WERI-Rb-1 (cell line): ENCODE measurements around the gene SPPL2B.

ENCODE experiments used
- DNase-seq: peaks from one replicate; pipeline ENCODE4 v3.0.0-alpha.2; 2020
- H3K27ac ChIP-seq: fragments of 250-450 bp; sonication (Bioruptor Pico); 2 replicates; pipeline ENCODE4 v1.5.1; 2020; ENCODE audit warnings: mild to moderate bottlenecking, moderate library complexity
- H3K27me3 ChIP-seq: fragments of 250-450 bp; sonication (Bioruptor Pico); 2 replicates; pipeline ENCODE4 v1.5.1; 2021; ENCODE audit warnings: mild to moderate bottlenecking, low read depth, moderate library complexity; ENCODE audit not compliant: insufficient read depth, severe bottlenecking
- H3K36me3 ChIP-seq: fragments of 250-450 bp; sonication (Bioruptor Pico); 2 replicates; pipeline ENCODE4 v1.5.1; 2020; ENCODE audit warnings: mild to moderate bottlenecking, moderate library complexity
- H3K4me3 ChIP-seq: 2 replicates; pipeline ENCODE4 v1.5.1; 2011; ENCODE audit warnings: low read depth, mild to moderate bottlenecking, control low read depth, low read length
- H3K9me3 ChIP-seq: fragments of 250-450 bp; sonication (Bioruptor Pico); 2 replicates; pipeline ENCODE4 v1.5.1; 2021; ENCODE audit warnings: mild to moderate bottlenecking, moderate library complexity; ENCODE audit not compliant: severe bottlenecking
- TF ChIP-seq, protein P1 (sequence below): IDR thresholded peaks from 2 replicates; pipeline ENCODE4 v1.5.1; 2011; ENCODE audit warnings: low read depth, mild to moderate bottlenecking, control low read depth, inconsistent platforms, low read length

The SPPL2B gene

DNA sequence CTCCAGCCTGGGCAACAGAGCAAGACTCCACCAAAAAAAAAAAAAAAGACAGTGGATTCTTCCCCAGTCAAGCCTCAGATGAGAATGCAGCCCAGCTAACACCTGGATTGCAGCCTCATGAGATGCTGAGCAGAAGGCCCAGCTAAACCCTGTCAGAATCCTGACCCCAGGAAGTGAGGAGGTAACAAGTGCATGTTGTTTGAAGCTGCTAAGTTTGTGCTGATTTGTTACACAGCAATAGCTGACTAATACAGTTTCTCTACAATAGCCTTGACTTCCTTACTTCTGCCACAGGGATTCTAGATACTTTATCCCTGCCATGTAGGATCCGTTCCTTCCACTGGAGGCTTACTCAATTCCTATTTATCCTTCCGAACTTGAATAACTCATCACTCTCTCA is 52.1 kb downstream of the SPPL2B start:
- Histone ChIP-seq H3K4me3 (no peak overlapping the region), H3K9me3 (peaks cover 13% of the 10 kb centered on the region), H3K36me3 (no peaks in the 10 kb centered on the region), H3K27me3 (no peaks in the 10 kb centered on the region), H3K27ac (no peak overlapping the region)
- TF ChIP-seq, protein P1, sequence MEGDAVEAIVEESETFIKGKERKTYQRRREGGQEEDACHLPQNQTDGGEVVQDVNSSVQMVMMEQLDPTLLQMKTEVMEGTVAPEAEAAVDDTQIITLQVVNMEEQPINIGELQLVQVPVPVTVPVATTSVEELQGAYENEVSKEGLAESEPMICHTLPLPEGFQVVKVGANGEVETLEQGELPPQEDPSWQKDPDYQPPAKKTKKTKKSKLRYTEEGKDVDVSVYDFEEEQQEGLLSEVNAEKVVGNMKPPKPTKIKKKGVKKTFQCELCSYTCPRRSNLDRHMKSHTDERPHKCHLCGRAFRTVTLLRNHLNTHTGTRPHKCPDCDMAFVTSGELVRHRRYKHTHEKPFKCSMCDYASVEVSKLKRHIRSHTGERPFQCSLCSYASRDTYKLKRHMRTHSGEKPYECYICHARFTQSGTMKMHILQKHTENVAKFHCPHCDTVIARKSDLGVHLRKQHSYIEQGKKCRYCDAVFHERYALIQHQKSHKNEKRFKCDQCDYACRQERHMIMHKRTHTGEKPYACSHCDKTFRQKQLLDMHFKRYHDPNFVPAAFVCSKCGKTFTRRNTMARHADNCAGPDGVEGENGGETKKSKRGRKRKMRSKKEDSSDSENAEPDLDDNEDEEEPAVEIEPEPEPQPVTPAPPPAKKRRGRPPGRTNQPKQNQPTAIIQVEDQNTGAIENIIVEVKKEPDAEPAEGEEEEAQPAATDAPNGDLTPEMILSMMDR = no peak
- no peak for DNase-seq

DNA sequence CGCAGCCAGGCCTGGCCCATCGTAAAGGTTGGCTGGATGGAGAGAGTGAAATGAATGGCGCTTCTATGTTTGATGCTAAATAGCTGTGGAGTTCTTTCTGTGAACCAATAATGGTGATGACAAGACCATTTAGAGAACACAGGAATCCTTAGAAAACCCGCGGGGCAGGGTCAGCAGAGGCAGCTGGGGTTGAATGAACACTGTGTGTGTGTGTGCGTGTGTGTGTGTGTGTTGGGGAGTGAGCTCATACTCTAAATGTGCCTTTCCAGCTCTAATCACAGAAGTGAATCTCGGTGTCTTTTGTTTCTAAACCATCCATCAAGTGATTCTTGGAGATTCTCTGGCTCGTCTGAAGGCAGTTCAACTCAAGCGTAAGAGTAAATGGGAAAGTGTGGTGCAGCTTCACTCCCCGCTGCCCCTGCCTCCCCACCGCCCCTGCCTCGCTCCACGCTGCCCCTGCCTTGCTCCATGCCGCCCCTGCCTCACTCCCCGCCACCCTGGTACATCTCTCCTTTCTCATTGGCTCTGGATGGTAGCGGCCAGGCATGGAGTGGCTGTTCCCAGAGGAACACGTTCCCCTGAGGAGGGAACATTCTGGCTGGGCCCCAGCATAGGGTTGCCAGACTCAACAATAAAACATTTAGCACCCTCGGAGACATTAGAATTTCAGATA is 52.8 kb downstream of the SPPL2B start:
- no peak for DNase-seq
- no peaks in the 10 kb centered on the region for H3K27me3 ChIP-seq
- no peak overlapping the region for H3K4me3 ChIP-seq
- no peak overlapping the region for H3K27ac ChIP-seq
- peaks cover 13% of the 10 kb centered on the region for H3K9me3 ChIP-seq
- TF ChIP-seq, protein P1 = no peak
- no peaks in the 10 kb centered on the region for H3K36me3 ChIP-seq

DNA sequence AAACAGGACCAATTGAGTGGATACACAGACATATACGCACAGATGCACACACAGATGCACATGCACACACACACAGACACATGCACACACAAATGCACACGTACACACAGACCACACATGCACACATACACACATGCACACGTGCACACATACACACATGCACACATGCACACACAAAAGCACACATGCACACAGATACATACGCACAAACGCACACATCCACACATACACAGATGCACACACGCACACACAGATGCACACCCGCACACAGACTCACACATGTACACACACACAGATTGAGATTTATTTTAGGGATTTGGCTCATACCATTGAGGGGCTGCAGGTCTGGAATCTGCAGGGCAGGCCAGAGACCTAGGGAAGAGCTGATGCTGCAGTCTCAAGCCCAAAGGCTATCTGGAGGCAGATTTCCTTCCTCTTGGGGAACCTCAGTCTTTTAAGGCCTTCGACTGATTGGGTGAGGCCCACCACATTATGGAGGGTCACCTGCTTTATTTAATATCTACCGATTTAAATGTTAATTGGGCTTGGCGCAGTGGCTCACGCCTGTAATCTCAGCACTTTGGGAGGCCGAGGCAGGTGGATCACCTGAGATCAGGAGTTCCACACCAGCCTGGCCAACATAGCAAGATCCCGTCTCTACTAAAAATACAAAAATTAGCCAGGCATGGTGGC is 54.2 kb downstream of the SPPL2B start:
- H3K9me3 ChIP-seq = peaks cover 13% of the 10 kb centered on the region
- no peak for DNase-seq
- no peak overlapping the region for H3K27ac ChIP-seq
- H3K27me3 ChIP-seq = no peaks in the 10 kb centered on the region
- no peaks in the 10 kb centered on the region for H3K36me3 ChIP-seq
- TF ChIP-seq, protein P1 = no peak
- H3K4me3 ChIP-seq = no peak overlapping the region

DNA sequence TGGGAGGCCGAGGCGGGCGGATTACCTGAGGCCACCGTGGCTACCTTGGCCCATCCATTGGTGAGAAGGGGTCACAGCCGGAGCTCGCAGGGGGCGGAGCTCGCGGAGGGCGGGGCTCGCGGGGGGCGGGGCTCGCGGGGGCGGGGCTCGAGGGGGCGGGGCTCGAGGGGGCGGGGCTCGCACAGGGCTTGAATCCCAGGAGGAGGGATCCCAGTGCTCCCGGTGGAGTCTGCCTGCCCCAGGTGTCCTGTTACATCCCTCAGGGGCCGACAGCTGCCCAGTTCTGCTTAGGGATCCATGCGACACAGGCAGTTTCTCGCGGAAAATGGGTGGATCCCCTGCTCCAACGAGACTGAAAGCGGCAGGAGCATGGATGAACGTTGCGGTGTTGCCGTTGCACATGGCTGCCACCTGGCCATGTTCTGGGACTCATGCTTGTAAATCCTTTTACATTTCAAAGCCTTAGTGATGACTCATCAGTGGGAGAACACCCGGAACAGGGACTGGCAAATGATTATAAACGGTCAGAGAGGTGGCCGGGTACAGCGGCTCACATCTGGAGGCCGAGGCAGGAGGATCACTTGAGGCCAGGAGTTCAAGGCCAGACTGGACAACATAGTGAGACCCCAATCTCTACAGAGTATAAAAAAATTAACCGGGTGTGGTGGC is 56.7 kb downstream of the SPPL2B start:
- peak; percentile 82 for DNase-seq
- Histone ChIP-seq H3K36me3 (no peaks in the 10 kb centered on the region), H3K4me3 (no peak overlapping the region), H3K9me3 (peaks cover 6% of the 10 kb centered on the region), H3K27ac (peak overlapping the region; percentile 56), H3K27me3 (no peaks in the 10 kb centered on the region)
- TF ChIP-seq, protein P1 = no peak

DNA sequence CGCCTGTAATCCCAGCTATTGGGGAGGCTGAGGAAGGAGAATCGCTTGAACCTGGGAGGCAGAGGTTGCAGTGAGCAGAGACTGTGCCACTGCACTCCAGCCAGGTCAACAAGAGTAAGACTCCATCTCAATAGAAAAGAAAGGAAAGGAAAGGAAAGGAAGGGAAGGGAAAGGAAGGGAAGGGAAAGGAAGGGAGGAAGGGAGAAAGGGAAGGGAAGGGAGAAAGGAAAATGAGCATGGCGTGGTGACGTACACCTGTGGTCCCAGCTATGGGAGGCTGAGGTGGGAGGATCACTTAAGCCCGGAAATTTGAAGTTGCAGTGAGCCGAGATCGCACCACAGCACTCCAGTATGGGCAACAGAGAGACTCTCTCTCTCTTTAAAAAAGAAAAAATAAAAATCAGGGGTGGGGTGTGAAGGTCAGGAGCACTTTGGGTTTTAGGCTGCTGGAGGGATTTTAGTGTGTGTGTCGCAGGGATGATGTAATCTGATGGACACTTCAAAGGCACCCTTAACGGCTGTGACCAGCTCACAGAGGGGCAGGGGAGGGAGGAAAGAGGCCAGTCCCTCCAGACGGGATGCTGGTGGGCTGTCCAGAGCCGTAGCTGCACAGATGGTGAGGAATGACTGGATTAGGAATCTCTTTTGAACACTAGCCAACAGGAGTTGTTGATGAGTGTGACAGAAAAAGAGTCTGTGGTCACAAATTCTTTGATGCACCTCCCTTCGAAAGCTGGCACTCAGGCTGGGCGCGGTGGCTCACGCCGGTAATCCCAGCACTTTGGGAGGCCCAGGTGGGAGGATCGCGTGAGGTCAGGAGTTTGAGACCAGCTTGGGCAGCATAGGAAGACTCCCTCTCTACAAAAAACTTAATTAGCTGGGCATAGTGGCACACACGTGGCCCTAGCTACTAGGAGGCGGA is 59.1 kb downstream of the SPPL2B start:
- Histone ChIP-seq H3K36me3 (no peaks in the 10 kb centered on the region), H3K9me3 (peaks cover 1% of the 10 kb centered on the region), H3K27ac (peak overlapping the region; percentile 58), H3K27me3 (no peaks in the 10 kb centered on the region), H3K4me3 (no peak overlapping the region)
- TF ChIP-seq, protein P1 = no peak
- peak; percentile 66 for DNase-seq
